Coronary artery (tissue), 2 donors: Measurements from ENCODE around the gene TAF6.

ENCODE experiments used
- DNase-seq: peaks from one replicate; pipeline ENCODE4 v3.0.0-alpha.2; 2017; ENCODE audit warnings: low spot score
- H3K27ac ChIP-seq, 2 donors: fragments of 200-600 bp; sonication (generic); one replicate each; pipeline ENCODE4 v1.5.1; 2016 to 2019
- H3K4me3 ChIP-seq: fragments of 200-600 bp; sonication (generic); 2 replicates; pipeline ENCODE4 v1.5.1; 2016; ENCODE audit warnings: mild to moderate bottlenecking, moderate library complexity
- CTCF ChIP-seq: fragments of 200-600 bp; sonication (generic); IDR thresholded peaks from one replicate; pipeline ENCODE4 v1.5.1; 2019; ENCODE audit warnings: antibody characterized with exemption

Gene TAF6

GRCh38 chr7:100065452-100066186 lies 53.5 kb downstream of the TAF6 start:
- no peak overlapping the region for H3K4me3 ChIP-seq
- H3K27ac ChIP-seq: peak overlapping the region; percentile 14 to 68
- TF ChIP-seq CTCF: no peak
- DNase-seq: no peak

GRCh38 chr7:100064162-100064561 lies 55.0 kb downstream of the TAF6 start:
- no peak for DNase-seq
- H3K4me3 ChIP-seq: no peak overlapping the region
- no peak overlapping the region for H3K27ac ChIP-seq
- no peak for TF ChIP-seq CTCF

- no peak for DNase-seq
- Histone ChIP-seq H3K4me3 (no peak overlapping the region), H3K27ac (no peak overlapping the region)
- TF ChIP-seq CTCF: no peak
Measured at GRCh38 chr7:100063376-100063775, 55.8 kb downstream of the TAF6 start.

GRCh38 chr7:100061518-100062193 lies 57.5 kb downstream of the TAF6 start:
- no peak overlapping the region for H3K4me3 ChIP-seq
- no peak for TF ChIP-seq CTCF
- no peak overlapping the region for H3K27ac ChIP-seq
- DNase-seq: no peak

GRCh38 chr7:100059251-100059739 lies 59.9 kb downstream of the TAF6 start:
- no peak for TF ChIP-seq CTCF
- no peak for DNase-seq
- no peak overlapping the region for H3K4me3 ChIP-seq
- H3K27ac ChIP-seq: no peak overlapping the region
